Urinary bladder (tissue), 4 donors: ENCODE measurements around the gene LRP1. TPM values are rescaled to one million over a fixed set of nuclear protein-coding genes. Genes with fewer than 3 reads are reported as not detected.
"Not testable (repeated sequence)": the region's sequence is repeated elsewhere in the genome, so short reads cannot be mapped to it uniquely, and the experiment has no call there.

Experiments used
- DNase-seq: peaks from one replicate; pipeline ENCODE4 v3.0.0-alpha.2; 2015; ENCODE audit errors: extremely low spot score
- H3K27ac ChIP-seq: one replicate; pipeline ENCODE4 v1.5.1; 2013; ENCODE audit warnings: low read depth, mild to moderate bottlenecking, moderate library complexity
- H3K36me3 ChIP-seq: one replicate; pipeline ENCODE4 v1.6.1; 2013; ENCODE audit warnings: mild to moderate bottlenecking, moderate library complexity; ENCODE audit not compliant: insufficient read depth
- H3K4me1 ChIP-seq: one replicate; pipeline ENCODE4 v1.6.1; 2013; ENCODE audit warnings: mild to moderate bottlenecking, moderate library complexity; ENCODE audit not compliant: insufficient read depth
- H3K4me3 ChIP-seq: one replicate; pipeline ENCODE4 v1.5.1; 2013; ENCODE audit warnings: low read depth, low read length
- WGBS: extraction: QIAGEN DNeasy Blood & Tissue Kit; methylation state at CpG from one replicate; pipeline ENCODE4 v1.1.7; 2013; 5-methylcytosine and 5-hydroxymethylcytosine counted together
- polyA plus RNA-seq: library from polyadenylated mRNA; stranded (reverse); fragments of 200-250 nt; gene quantifications from one replicate; pipeline ENCODE4 v1.2.3, GENCODE V29; 2013
- total RNA-seq: library from RNA; depleted of rRNA; stranded (reverse); fragments of >200 nt; gene quantifications from one replicate; pipeline ENCODE4 v1.2.3, GENCODE V29; 2014
- donor health status: healthy with polysubstance abuse.
- donor health status: healthy.

The LRP1 gene
- total and polyA plus RNA-seq, 2 donors: 141 to 146 TPM

GRCh38 chr12:57112492-57113294 is 15.6 kb upstream of the LRP1 start:
- 62% methylated on average over 9 of the region's 9 CpGs for WGBS
- DNase-seq: no peak
- H3K36me3 ChIP-seq: no peaks in the 10 kb centered on the region
- no peaks in the 10 kb centered on the region for H3K4me1 ChIP-seq
- H3K4me3 ChIP-seq: no peak overlapping the region
- H3K27ac ChIP-seq: peak overlapping the region; percentile 81

- WGBS: 89% methylated on average over 5 of the region's 5 CpGs
- H3K27ac ChIP-seq: no peak overlapping the region
- no peak overlapping the region for H3K4me3 ChIP-seq
- no peaks in the 10 kb centered on the region for H3K4me1 ChIP-seq
- no peak for DNase-seq
- no peaks in the 10 kb centered on the region for H3K36me3 ChIP-seq
Observed at GRCh38 chr12:57116580-57117281, 11.6 kb upstream of the LRP1 start.

DNA sequence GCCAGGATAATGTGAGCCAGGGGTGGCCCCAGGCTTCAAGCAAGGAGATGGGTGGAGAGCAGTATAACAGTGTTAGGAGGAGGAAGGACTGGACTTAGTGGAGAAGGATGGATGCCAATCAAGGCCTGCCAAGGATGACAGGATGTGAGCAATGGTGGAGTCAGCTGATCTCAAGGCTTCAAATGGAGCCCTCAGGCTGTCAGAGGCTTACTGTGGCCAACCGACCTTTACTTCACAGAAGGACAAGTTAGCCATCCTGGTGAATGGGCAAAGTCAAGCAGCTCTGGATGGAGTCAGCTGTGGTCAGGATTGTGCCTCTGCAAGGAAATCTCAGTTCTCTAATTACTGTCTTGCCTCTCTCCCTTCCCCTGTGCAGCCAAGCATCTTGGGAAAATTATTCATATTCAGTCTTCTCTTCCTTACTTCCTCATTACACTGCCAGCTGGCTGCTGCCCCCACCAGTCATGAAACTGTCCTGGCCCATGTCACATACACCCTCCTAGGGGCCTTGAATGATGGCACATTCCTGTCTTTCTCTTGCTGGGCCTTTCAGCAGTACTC is 9.5 kb upstream of the LRP1 start:
- DNase-seq: no peak
- Histone ChIP-seq H3K36me3 (no peaks in the 10 kb centered on the region), H3K4me3 (no peak overlapping the region), H3K27ac (no peak overlapping the region), H3K4me1 (no peaks in the 10 kb centered on the region)
- 71% methylated on average over 1 of the region's 1 CpG for WGBS

DNA sequence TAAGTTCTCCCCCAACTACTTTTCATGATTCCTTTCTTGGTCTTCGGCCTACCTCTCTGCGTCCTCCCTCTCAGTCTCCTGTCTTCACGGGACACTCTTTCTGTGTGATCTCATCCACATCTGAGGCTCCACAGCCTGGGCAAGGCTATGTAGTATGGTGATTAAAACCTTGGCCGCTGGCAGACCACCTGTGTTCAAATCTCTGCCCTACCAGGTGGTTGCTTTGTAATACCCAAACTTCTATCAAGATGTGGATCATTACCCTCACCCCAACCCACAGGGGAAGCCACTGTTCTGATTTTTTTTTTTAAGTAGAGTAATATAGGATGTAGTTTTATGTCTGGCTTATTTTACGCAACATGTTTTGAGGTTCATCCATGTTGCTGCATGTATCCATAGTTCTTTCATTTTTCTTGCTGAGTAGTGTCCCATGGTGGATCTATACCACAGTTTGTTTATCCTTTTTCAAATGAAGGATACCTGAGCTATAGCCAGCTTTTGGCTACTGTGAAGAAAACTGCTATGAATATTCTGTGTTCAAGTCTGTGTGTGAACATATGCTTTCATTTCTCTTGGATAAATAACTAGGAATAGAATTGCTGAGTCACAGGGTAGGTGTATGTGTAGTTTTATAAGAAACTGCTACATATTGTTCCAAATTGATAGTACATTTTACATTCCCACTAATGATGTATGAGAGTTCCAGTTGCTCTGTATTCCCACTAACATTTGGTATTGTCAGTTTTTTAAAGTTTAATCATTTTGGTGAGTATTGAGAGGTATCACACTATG is 8.8 kb upstream of the LRP1 start:
- 76% methylated on average over 5 of the region's 5 CpGs for WGBS

GRCh38 chr12:57120718-57121117 is 7.6 kb upstream of the LRP1 start:
- 89% methylated on average over 11 of the region's 11 CpGs for WGBS
- H3K36me3 ChIP-seq, DNase-seq, H3K27ac ChIP-seq, H3K4me1 ChIP-seq, H3K4me3 ChIP-seq: not testable (repeated sequence)

More for the DNA sequence above, 8.8 kb upstream of the LRP1 start:
- Histone ChIP-seq H3K4me3 (no peak overlapping the region), H3K36me3 (no peaks in the 10 kb centered on the region), H3K4me1 (no peaks in the 10 kb centered on the region), H3K27ac (no peak overlapping the region)
- no peak for DNase-seq

DNA sequence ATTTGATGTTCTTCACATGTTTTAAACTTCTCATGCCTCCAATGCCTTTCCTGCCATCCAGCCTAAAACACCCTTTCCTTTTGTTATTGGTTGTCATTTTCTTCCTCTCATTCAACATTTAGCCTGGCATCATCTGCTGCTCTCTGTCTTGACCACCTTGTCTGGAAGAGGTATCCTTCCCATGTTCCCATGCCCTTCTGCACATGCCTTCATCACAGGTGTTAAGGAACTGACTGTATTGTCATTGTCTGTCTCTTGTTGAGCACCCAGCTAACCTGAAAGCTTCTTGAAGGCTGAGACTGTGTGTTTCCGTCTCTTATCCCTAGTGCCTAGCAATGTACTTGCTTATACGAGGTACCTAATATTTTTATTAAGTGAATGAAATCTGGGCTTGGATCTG is 4.5 kb upstream of the LRP1 start:
- 43% methylated on average over 2 of the region's 2 CpGs for WGBS
- Histone ChIP-seq H3K4me1 (no peaks in the 10 kb centered on the region), H3K36me3 (no peaks in the 10 kb centered on the region), H3K27ac (no peak overlapping the region), H3K4me3 (no peak overlapping the region)
- DNase-seq: no peak

DNA sequence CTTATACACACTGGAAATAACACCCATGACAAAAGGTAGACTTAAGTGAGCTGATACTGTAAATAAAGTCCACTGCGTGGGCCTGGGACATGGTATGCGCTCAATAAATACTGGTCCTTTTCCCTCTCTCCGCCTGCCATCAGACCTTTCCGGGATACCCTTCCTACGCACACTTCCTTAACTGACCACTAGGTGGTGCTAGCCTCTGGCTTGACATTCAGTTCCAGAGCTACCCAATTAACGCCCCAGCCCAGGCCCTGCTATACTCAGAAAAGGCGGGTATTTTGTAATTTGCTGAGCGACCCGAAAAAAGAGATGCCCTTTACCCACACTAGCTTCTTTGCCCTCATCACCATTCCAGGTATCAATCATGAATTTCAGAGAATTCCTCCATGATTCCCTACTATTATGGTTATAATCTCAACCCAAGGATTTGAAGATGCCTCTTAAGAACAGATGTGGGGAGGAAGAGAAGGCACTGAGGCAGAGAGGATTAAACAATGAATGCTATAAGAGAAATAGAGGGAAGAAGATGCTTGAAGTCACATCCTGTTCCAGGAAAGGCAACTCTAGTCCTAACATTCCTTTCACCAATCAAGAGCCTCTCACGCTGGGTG is 3.9 kb upstream of the LRP1 start:
- DNase-seq: no peak
- no peaks in the 10 kb centered on the region for H3K36me3 ChIP-seq
- no peak overlapping the region for H3K27ac ChIP-seq
- H3K4me1 ChIP-seq: no peaks in the 10 kb centered on the region
- H3K4me3 ChIP-seq: no peak overlapping the region
- WGBS: 15% methylated on average over 10 of the region's 10 CpGs

DNA sequence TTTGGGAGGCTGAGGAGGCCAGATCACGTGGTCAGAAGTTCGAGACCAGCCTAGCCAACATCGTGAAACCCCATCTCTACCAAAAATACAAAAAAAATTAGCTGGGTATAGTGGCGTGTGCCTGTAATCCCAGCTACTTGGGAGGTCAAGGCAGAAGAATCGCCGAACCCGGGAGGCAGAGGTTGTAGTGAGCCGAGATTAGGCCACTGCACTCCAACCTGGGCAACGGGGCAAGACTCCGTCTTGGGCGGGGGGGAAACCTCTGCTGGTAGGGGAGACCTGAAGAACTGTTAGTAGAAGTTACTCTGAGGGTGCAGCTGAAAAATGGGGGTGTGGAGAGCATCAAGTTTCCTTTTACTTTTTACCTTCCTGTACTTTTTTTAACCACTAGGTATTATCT is 2.2 kb upstream of the LRP1 start:
- 96% methylated on average over 11 of the region's 11 CpGs for WGBS
- Histone ChIP-seq H3K4me3 (no peak overlapping the region), H3K4me1 (no peaks in the 10 kb centered on the region), H3K27ac (no peak overlapping the region), H3K36me3 (no peaks in the 10 kb centered on the region)
- no peak for DNase-seq

GRCh38 chr12:57126561-57126960 is 1.7 kb upstream of the LRP1 start:
- no peak for DNase-seq
- Histone ChIP-seq H3K4me1 (no peaks in the 10 kb centered on the region), H3K36me3 (no peaks in the 10 kb centered on the region), H3K27ac (no peak overlapping the region), H3K4me3 (no peak overlapping the region)
- WGBS: 50% methylated on average over 7 of the region's 7 CpGs

- Histone ChIP-seq H3K4me3 (peak overlapping the region; percentile 88), H3K4me1 (no peaks in the 10 kb centered on the region), H3K36me3 (no peaks in the 10 kb centered on the region), H3K27ac (peak overlapping the region; percentile 11)
- 6% methylated on average over 26 of the region's 26 CpGs for WGBS
- DNase-seq: no peak
Observed at GRCh38 chr12:57127101-57127725, 1.1 kb upstream of the LRP1 start.

DNA sequence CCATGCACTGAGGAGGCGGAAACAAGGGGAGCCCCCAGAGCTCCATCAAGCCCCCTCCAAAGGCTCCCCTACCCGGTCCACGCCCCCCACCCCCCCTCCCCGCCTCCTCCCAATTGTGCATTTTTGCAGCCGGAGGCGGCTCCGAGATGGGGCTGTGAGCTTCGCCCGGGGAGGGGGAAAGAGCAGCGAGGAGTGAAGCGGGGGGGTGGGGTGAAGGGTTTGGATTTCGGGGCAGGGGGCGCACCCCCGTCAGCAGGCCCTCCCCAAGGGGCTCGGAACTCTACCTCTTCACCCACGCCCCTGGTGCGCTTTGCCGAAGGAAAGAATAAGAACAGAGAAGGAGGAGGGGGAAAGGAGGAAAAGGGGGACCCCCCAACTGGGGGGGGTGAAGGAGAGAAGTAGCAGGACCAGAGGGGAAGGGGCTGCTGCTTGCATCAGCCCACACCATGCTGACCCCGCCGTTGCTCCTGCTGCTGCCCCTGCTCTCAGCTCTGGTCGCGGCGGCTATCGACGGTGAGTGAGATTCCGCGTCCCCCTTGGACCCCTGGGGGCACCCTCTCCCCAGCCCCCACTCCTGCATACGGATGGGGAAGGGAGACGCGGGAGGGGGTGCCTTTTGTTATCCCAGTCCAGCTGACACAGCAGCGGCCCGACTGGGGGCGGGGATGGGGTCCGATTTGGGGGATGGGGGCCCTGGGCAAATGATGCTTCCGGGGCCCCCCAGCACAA is 400 bp downstream of the LRP1 start:
- no peak for DNase-seq
- no peaks in the 10 kb centered on the region for H3K4me1 ChIP-seq
- H3K36me3 ChIP-seq: no peaks in the 10 kb centered on the region
- WGBS: 2% methylated on average over 35 of the region's 35 CpGs
- peak overlapping the region; percentile 66 for H3K27ac ChIP-seq
- H3K4me3 ChIP-seq: peak overlapping the region; percentile 88

- H3K4me1 ChIP-seq: no peaks in the 10 kb centered on the region
- H3K4me3 ChIP-seq: peak overlapping the region; percentile 88
- WGBS: 6% methylated on average over 12 of the region's 12 CpGs
- H3K27ac ChIP-seq: peak overlapping the region; percentile 66
- no peaks in the 10 kb centered on the region for H3K36me3 ChIP-seq
- no peak for DNase-seq
Observed at GRCh38 chr12:57129321-57129842, 1.1 kb downstream of the LRP1 start.
